Mucosa of stomach (tissue), 1 donor: ENCODE measurements around the gene AGO3.
"Not testable (repeated sequence)": the region's sequence is repeated elsewhere in the genome, so short reads cannot be mapped to it uniquely, and the experiment has no call there.

Experiments
- H3K27me3 ChIP-seq: one replicate; pipeline ENCODE4 v1.7.0; 2013; ENCODE audit warnings: mild to moderate bottlenecking, low read length; ENCODE audit not compliant: control insufficient read depth, insufficient read depth
- H3K36me3 ChIP-seq: one replicate; pipeline ENCODE4 v1.7.0; 2013; ENCODE audit warnings: low read length; ENCODE audit not compliant: control insufficient read depth, insufficient read depth
- H3K4me1 ChIP-seq: one replicate; pipeline ENCODE4 v1.7.0; 2013; ENCODE audit warnings: mild to moderate bottlenecking, low read length; ENCODE audit not compliant: control insufficient read depth, insufficient read depth
- H3K4me3 ChIP-seq: one replicate; pipeline ENCODE4 v1.7.0; 2013; ENCODE audit warnings: low read length
- H3K9ac ChIP-seq: one replicate; pipeline ENCODE4 v1.7.0; 2013; ENCODE audit warnings: mild to moderate bottlenecking, low read length, moderate library complexity
- H3K9me3 ChIP-seq: one replicate; pipeline ENCODE4 v1.7.0; 2013; ENCODE audit warnings: mild to moderate bottlenecking, low read length, moderate library complexity; ENCODE audit not compliant: control insufficient read depth
- donor health status: Pancreatic carcinoma.

AGO3 gene

GRCh38 chr1:35962952-35963351 is 32.0 kb downstream of the AGO3 start:
- no peaks in the 10 kb centered on the region for H3K36me3 ChIP-seq
- no peaks in the 10 kb centered on the region for H3K9me3 ChIP-seq
- no peaks in the 10 kb centered on the region for H3K27me3 ChIP-seq
- H3K4me1 ChIP-seq, result no peaks in the 10 kb centered on the region
- no peak overlapping the region for H3K9ac ChIP-seq
- H3K4me3 ChIP-seq, result no peak overlapping the region

DNA sequence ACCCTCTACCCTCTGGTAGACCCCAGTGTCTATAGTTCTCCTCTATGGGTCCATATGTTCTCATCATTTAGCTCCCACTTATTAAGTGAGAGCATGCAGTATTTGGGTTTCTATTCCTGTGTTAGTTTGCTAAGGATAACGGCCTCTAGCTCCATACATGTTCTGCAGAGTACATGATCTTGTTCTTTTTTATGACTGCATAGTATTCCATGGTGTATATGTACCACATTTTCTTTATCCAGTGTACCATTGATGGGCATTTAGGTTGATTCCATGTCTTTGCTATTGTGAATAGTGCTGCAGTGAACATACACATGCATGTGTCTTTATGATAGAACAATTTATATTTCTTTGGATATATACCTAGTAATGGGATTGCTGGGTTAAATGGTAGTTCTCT is 33.4 kb downstream of the AGO3 start:
- H3K4me1 ChIP-seq, H3K36me3 ChIP-seq, H3K4me3 ChIP-seq, H3K27me3 ChIP-seq, H3K9me3 ChIP-seq, H3K9ac ChIP-seq: not testable (repeated sequence)

DNA sequence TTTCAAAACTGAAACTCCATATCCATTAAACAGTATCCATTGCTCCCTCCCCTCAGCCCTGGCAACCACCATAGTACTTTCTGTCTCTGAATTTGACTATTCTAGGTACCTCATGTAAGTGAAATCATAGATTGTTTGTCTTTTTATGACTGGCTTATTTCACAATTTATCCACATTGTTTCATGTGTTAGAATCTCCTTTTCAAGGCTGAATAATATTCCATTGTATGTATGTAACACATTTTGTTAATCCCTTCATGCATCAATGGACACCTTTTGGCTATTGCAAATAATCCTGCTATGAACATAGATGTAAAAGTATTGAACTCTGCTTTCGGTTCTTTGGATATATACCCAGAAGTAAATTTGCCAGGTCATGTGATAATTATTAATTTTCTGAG is 37.5 kb downstream of the AGO3 start:
- H3K27me3 ChIP-seq, result no peaks in the 10 kb centered on the region
- H3K9me3 ChIP-seq, result no peaks in the 10 kb centered on the region
- H3K9ac ChIP-seq, result no peak overlapping the region
- no peaks in the 10 kb centered on the region for H3K36me3 ChIP-seq
- H3K4me1 ChIP-seq, result no peaks in the 10 kb centered on the region
- no peak overlapping the region for H3K4me3 ChIP-seq

GRCh38 chr1:35971601-35972000 is 40.7 kb downstream of the AGO3 start:
- H3K9ac ChIP-seq, result no peak overlapping the region
- no peak overlapping the region for H3K4me3 ChIP-seq
- H3K36me3 ChIP-seq, result no peaks in the 10 kb centered on the region
- no peaks in the 10 kb centered on the region for H3K4me1 ChIP-seq
- no peaks in the 10 kb centered on the region for H3K9me3 ChIP-seq
- no peaks in the 10 kb centered on the region for H3K27me3 ChIP-seq

GRCh38 chr1:35972631-35973030 is 41.7 kb downstream of the AGO3 start:
- not testable (repeated sequence) for H3K4me1 ChIP-seq, H3K27me3 ChIP-seq, H3K4me3 ChIP-seq, H3K9ac ChIP-seq, H3K36me3 ChIP-seq, H3K9me3 ChIP-seq

DNA sequence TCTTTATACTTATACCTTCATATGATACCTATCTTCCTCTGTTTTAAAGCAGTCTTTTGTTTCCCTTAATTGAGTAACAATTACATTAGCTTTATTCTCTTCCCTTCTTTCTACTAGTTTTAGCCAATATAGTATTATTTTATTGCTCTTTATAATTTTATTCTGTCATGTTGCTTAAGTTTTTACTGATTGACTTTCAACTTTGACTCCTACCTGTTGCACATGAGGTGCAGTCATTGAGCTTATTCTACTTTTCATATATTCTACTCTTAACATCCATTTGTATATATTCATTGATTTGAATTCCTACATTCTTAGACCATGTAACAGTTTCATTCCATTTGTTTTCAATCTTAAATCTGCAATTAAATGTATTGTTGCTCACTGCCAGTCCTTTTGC is 49.2 kb downstream of the AGO3 start:
- Histone ChIP-seq H3K27me3 (no peaks in the 10 kb centered on the region), H3K36me3 (no peaks in the 10 kb centered on the region), H3K9me3 (no peaks in the 10 kb centered on the region), H3K4me3 (no peak overlapping the region), H3K9ac (no peak overlapping the region), H3K4me1 (no peaks in the 10 kb centered on the region)

DNA sequence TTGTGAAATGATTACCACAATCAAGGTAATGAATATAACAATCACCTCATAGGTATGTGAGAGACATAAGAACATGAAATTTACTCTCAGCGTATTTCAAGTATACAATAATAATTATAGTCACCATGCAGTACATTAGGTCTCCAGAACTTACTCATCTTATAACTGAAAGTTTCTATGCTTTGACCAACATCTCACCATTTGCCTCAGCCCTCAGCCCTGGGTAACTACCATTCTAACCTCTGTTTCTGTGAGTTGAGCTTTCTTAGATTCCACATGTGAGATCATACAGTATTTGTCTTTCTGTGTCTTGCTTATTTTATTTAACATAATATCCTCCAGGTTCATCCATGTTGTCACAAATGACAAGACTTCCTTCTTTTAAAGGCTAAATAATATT is 57.3 kb downstream of the AGO3 start:
- Histone ChIP-seq H3K9me3 (no peaks in the 10 kb centered on the region), H3K27me3 (no peaks in the 10 kb centered on the region), H3K4me3 (no peak overlapping the region), H3K36me3 (no peaks in the 10 kb centered on the region), H3K9ac (no peak overlapping the region), H3K4me1 (no peaks in the 10 kb centered on the region)

- no peak overlapping the region for H3K4me3 ChIP-seq
- no peak overlapping the region for H3K9ac ChIP-seq
These were observed 76.1 kb downstream of the AGO3 start for GRCh38 chr1:36006941-36007500.

DNA sequence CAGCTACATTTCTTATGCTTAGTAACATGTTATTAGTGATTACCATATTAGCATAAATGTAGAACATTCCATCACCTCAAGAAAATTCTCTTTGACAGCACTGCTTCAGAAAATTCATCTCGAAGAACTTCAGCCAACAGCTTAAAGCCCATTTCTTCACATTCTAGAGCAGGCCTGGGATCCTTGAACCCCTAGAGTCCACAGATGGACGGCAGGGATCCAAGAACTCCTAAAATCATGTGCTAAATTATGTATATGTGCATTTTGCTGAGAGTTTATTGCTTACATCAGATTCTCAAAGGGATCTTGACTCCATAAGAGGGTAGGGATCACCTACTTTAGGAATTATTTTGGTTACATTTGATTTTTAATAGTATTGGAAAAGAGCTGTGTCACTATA is 76.8 kb downstream of the AGO3 start:
- H3K9ac ChIP-seq, result no peak overlapping the region
- no peaks in the 10 kb centered on the region for H3K9me3 ChIP-seq
- H3K27me3 ChIP-seq, result no peaks in the 10 kb centered on the region
- no peaks in the 10 kb centered on the region for H3K4me1 ChIP-seq
- H3K4me3 ChIP-seq, result no peak overlapping the region
- H3K36me3 ChIP-seq, result no peaks in the 10 kb centered on the region

More at GRCh38 chr1:36006941-36007500, 76.1 kb downstream of the AGO3 start:
- no peaks in the 10 kb centered on the region for H3K36me3 ChIP-seq
- H3K4me1 ChIP-seq, result no peaks in the 10 kb centered on the region
- H3K27me3 ChIP-seq, result no peaks in the 10 kb centered on the region
- H3K9me3 ChIP-seq, result no peaks in the 10 kb centered on the region

GRCh38 chr1:36008546-36009197 is 77.8 kb downstream of the AGO3 start:
- Histone ChIP-seq H3K4me1 (no peaks in the 10 kb centered on the region), H3K9me3 (no peaks in the 10 kb centered on the region), H3K4me3 (no peak overlapping the region), H3K36me3 (no peaks in the 10 kb centered on the region), H3K9ac (no peak overlapping the region), H3K27me3 (no peaks in the 10 kb centered on the region)

GRCh38 chr1:36014722-36015220 is 83.9 kb downstream of the AGO3 start:
- H3K9me3 ChIP-seq, result no peaks in the 10 kb centered on the region
- H3K36me3 ChIP-seq, result no peaks in the 10 kb centered on the region
- H3K9ac ChIP-seq, result no peak overlapping the region
- no peaks in the 10 kb centered on the region for H3K4me1 ChIP-seq
- no peak overlapping the region for H3K4me3 ChIP-seq
- no peaks in the 10 kb centered on the region for H3K27me3 ChIP-seq

DNA sequence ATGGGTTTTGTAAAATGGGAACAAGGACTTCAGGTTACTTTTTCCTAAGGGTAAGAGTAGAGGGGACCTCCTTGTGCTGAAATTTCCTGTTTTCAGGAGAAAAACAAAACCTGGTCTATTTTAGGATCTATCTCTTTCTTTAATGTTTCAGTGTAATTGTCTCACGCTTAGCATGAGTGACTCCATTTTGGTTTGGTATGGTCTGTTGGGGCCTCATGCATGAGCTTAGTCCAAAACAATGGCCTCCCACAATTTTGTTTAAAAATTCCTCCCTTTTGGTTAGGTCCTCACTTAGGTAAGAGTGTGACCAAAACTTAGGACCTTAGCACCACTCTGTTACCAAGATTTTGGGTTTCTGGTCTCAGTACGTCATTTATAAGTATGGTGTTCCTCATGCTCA is 85.8 kb downstream of the AGO3 start:
- H3K9me3 ChIP-seq, result no peaks in the 10 kb centered on the region
- H3K36me3 ChIP-seq, result no peaks in the 10 kb centered on the region
- H3K9ac ChIP-seq, result no peak overlapping the region
- H3K4me1 ChIP-seq, result no peaks in the 10 kb centered on the region
- H3K27me3 ChIP-seq, result no peaks in the 10 kb centered on the region
- H3K4me3 ChIP-seq, result no peak overlapping the region
